HL-60/S4 treated with phorbol 12-myristate 13-acetate at 8.2 ng/mL for 4 days and 3 days (cell line): ENCODE results near the gene DHRS9.

Source experiments
- in situ Hi-C: fragments of 300-500 bp; cut with MboI; formaldehyde crosslinking; loops from 2 replicates; pipeline ENCODE4 v1.15.0; 2022; ENCODE audit warnings: low sequenced_read_pairs

Gene DHRS9

DNA sequence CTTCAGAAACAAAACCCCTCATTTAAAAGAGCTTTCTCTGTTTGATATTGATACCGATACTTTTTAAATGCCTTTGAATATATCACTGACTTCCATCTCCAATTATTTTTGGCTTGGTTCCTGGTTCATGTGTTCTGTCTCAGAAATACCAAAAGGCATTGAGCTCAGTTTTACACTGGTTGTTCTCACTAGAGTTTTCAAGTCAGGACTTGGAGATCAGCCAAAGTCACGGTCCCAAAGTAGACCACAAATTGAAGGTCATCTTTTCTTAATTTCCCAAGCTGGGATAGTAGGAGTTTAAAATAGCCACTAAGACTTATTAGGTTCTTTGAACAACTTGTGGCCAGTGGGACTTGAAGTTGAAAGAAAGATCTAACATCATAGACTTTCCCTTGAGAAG lies 24.2 kb downstream of the DHRS9 start:
- in situ Hi-C loops = no loop called here

GRCh38 chr2:169094676-169095075 lies 25.3 kb downstream of the DHRS9 start:
- in situ Hi-C loops = no loop called here

DNA sequence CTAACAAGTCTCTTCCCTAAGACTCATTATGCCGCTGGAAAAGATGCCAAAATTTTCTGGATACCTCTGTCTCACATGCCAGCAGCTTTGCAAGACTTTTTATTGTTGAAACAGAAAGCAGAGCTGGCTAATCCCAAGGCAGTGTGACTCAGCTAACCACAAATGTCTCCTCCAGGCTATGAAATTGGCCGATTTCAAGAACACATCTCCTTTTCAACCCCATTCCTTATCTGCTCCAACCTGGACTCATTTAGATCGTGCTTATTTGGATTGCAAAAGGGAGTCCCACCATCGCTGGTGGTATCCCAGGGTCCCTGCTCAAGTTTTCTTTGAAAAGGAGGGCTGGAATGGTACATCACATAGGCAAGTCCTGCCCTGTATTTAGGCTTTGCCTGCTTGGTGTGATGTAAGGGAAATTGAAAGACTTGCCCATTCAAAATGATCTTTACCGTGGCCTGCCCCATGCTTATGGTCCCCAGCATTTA lies 26.3 kb downstream of the DHRS9 start:
- in situ Hi-C loops = no loop called here

DNA sequence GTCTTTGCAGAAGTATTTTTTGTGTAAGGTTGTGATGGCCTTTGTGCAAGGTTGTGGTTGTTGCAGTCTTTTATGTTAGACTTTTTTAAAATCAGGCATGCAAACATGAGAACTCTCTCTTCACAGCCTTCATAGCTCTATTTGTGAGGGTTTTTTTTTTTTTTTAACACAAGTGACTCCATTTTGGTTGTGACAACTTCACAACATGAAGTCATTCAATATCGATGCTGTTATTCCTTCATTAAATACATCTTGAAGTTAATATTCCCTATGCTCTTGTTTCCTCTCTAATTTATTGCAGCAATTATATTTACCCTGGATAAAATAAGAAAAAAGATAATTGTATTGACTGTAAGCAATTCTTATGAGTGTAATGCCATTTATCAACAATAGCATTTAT lies 35.5 kb downstream of the DHRS9 start:
- in situ Hi-C loops = loop anchor here (25.0 kb wide), 1 partner anchor 143 kb away; no protein-coding TSS in a partner anchor

- in situ Hi-C loops = loop anchor here (25.0 kb wide), 1 partner anchor 143 kb away; no protein-coding TSS in a partner anchor
Observed at GRCh38 chr2:169105476-169105875, 36.1 kb downstream of the DHRS9 start.

- in situ Hi-C loops = loop anchor here (25.0 kb wide), 1 partner anchor 144 kb away; no protein-coding TSS in a partner anchor
Observed at GRCh38 chr2:169106134-169106533, 36.8 kb downstream of the DHRS9 start.

DNA sequence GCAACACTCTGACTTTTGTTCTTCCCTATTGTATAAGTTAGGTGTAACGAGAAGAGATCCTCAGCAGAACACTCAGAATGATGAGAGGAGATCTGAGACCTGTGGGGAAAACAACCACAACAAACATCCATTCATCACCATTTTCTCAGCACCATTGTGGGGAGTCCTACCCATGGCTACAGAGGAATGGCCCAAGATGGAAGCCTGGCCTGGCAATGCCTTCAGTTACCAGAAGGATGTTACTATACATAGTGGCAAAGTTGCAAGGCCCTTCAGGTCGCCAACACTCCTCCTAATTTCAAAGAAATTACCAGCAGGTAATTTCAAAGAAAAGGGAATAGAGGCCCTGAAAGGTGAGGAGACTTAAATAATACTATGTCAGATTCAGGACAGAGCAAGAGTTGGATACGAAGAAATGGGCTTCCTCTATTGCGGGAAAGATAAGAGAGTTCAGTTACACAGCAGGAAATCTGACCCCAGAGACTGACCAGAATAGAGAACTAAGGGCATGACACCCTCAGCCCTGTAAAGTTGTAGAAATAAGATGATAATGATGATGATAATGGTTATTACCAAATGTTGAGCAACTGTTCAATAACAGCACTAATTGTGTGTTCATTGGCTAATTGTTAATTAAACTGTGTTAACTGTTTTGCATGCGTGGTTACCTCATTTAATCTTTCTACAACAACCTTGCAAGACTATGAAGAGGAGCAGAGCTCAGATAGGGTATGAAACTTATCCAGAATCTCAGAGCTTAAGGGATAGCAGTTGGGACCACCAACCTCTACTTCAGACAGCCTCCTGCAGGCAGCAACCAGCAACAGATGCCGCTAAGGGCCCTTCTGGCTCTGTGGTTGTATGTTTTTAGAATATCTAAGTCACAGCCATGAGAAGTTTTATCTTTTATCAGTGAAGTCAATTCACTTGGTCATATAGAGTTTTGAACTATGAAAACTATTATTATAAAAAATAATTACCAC lies 37.5 kb downstream of the DHRS9 start:
- in situ Hi-C loops = loop anchor here (25.0 kb wide), 1 partner anchor 145 kb away; no protein-coding TSS in a partner anchor

- in situ Hi-C loops = loop anchor here (25.0 kb wide), 1 partner anchor 145 kb away; no protein-coding TSS in a partner anchor
Observed at GRCh38 chr2:169107645-169108044, 38.3 kb downstream of the DHRS9 start.

GRCh38 chr2:169108099-169108884 lies 38.9 kb downstream of the DHRS9 start:
- in situ Hi-C loops = loop anchor here (25.0 kb wide), 1 partner anchor 146 kb away; no protein-coding TSS in a partner anchor

DNA sequence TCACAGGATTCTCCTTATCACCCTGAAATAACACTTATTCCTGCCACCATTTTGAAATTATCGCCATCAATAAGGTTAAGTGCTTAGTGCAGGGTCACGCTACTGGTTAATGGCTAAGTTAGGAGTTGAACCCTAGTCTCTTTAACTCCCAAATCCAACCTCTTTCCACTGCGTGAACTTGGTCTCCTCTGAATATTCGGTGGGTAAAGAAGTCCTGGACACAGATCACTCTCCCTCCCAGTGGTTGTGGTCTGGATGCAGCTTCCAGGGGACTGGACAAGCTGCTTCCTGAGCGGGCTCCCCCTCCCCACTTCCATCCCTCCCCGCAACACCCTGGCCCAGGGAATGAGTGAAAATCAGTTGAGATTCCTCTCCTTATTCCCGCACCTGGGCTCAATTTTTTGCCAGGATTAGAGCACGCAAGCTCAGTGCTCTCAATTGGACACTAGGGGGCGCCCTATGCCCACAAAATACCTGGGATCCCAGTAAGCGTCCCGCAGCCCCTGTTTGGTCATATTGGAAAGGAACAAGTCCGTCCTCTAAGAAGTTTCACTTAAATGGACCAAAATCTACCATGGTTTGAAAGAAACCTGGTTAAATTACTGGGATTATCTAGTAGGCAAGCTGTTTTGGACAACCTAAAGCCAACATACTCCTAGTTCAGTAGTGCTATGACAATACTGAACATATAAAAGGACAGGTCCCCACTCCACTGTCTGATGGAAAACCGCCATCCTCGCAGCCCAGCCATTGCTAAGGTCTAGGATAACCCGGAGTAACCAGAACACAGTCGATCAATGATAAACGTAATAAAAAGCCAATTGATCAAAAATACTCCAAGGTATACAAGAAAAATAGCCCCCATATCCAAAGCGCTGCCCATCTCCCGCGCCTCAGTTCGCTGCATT lies 40.4 kb downstream of the DHRS9 start:
- in situ Hi-C loops = loop anchor here (25.0 kb wide), 1 partner anchor 147 kb away; no protein-coding TSS in a partner anchor

GRCh38 chr2:169110419-169110818 lies 41.1 kb downstream of the DHRS9 start:
- in situ Hi-C loops = loop anchor here (25.0 kb wide), 1 partner anchor 148 kb away; no protein-coding TSS in a partner anchor

DNA sequence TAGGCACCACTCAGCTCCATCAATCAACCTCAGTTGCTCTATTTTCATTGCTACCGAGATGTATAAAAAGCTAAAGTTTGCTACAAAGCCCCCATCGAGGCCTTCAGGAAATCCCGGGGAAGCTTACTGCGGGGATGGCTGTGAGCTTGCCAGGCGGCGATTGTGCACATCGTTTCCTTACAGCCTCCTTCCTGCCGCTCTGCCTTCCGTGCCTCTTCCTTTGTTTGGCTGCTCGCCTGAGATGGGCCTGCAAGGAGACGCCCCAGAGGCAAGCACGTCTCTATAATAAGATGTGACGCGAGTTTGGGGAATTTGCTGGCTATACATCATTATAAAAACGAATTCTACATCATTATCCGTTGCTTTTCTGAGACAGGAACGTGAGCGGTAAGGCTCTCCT lies 41.6 kb downstream of the DHRS9 start:
- in situ Hi-C loops = loop anchor here (25.0 kb wide), 1 partner anchor 149 kb away; no protein-coding TSS in a partner anchor

DNA sequence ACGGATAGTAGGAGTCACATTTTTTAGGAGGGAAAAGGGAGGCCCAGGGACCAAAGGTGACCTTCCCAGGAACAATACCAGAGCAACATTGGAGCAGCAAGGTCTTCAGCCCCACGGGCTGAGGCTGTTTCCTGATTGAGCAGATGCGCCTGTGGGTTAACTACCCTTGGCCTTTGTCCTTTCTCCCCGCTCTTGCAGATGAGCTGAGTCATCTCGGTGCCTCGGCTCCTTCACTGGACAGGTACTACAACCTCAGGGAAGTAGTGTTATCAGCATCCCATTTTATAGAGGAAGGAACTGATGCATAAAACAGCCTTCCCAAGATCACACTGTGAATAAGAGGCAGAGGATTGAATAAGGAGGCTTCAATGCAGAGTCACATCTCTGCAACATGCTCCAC lies 43.5 kb downstream of the DHRS9 start:
- in situ Hi-C loops = loop anchor here (25.0 kb wide), 1 partner anchor 151 kb away; no protein-coding TSS in a partner anchor

DNA sequence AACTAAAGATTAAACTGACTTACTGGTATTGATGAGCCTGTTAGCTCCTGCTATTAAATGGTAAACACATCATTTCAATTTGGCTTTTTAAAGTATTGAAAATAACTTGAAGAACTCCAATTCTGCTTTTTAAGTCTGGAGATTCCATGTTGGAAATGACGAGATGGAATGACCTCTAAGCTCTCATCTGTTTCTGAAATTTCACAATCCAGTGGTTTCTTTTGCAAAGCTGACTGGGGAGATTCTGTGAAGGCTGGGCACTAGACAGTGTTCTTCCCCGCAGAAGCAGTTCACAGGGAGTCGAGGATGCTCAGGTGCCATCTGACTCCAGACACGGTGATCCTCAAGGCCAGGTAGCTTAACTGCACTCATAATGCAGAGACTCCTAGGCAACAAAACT lies 44.7 kb downstream of the DHRS9 start:
- in situ Hi-C loops = loop anchor here (25.0 kb wide), 1 partner anchor 152 kb away; no protein-coding TSS in a partner anchor

DNA sequence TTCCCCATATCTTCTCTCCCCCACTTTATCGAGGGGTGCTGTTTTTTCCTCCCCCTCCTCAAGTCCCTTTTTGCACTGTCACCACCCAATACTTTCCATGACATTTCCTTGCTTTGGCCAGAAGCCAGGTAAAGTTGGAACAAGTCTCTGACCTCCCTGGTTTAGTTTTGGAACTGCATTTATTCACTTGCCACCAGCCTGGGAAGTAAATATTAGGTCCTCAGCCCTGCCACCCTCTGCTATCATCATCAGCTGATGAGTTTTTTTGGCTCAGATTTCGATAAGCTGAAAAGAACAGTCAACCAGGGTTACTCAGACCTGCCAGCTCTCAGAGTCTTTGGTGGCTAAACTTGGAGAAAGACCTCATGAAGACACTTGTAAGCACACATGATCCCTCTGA lies 47.0 kb downstream of the DHRS9 start:
- in situ Hi-C loops = loop anchor here (25.0 kb wide), 1 partner anchor 154 kb away; no protein-coding TSS in a partner anchor

GRCh38 chr2:169116993-169117392 lies 47.6 kb downstream of the DHRS9 start:
- in situ Hi-C loops = loop anchor here (25.0 kb wide), 1 partner anchor 155 kb away; no protein-coding TSS in a partner anchor

GRCh38 chr2:169118060-169118459 lies 48.7 kb downstream of the DHRS9 start:
- in situ Hi-C loops = loop anchor here (25.0 kb wide), 1 partner anchor 156 kb away; no protein-coding TSS in a partner anchor

DNA sequence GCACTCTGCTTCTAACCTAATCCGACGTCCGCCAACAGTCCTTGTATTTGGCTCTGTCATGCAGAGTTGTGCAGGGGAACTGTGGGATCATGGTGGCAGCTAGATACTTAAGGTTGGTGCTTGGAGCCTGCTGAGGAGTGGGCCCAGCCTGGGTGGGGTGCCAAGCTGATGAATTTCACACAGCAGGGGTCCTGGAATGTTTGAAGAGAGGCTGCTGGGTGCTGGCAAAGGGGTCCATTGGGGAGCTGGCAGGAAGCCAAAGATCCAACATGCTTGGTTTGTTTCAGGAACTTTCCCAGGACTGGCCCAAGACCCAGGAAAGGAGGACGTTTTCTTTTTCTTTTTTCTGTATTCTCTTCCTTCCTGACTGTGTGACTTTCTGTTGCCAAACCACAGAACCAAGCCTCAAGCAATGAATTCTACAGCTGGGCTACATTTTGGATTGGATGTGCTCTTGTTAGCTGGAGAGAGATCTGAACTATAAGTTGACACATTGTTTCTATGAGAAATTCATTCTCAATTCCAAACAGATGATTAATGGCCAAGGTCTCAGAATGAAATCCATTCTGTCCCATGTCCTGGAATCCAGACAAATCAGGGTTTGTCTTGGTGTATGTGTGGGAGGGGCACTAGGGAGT lies 49.9 kb downstream of the DHRS9 start:
- in situ Hi-C loops = loop anchor here (25.0 kb wide), 1 partner anchor 157 kb away; no protein-coding TSS in a partner anchor

DNA sequence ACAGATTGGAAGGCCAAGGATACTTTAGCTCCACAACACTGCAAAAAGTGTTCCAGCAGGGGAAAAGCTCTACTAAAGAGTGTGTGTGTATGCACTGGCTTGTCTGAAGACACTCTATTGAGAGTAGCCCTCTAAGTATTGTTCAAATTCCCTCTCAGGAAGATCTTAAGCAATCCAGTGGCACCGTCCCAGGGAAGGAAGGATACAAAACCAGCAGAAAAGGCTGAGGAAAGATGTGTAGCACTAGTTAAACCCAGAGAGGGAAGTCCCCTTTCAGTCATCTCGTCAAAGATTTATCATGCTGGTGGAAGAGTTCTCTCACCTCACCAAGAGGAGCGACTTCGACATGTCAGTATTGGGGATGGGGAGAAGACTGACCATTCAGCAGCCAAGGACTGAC lies 50.5 kb downstream of the DHRS9 start:
- in situ Hi-C loops = loop anchor here (25.0 kb wide), 1 partner anchor 158 kb away; no protein-coding TSS in a partner anchor
